Neural cell (in vitro differentiated cells): ENCODE results near the gene CLEC16A.

Source experiments
- POLR2AphosphoS5 ChIP-seq: IDR thresholded peaks from 2 replicates; pipeline ENCODE4 v1.6.1; 2012
- TAF1 ChIP-seq: IDR thresholded peaks from 2 replicates; pipeline ENCODE4 v1.6.1; 2012; ENCODE audit warnings: low read depth
- TF ChIP-seq, protein P1 (sequence below): fragments of 450-650 bp; IDR thresholded peaks from 2 replicates; pipeline ENCODE4 v1.5.1; 2014; ENCODE audit warnings: antibody characterized with exemption, mild to moderate bottlenecking, moderate library complexity; ENCODE audit not compliant: poor library complexity, severe bottlenecking

GRCh38 chr16:11064202-11064540, 119.8 kb downstream of the CLEC16A start:
- TF ChIP-seq, protein P1, sequence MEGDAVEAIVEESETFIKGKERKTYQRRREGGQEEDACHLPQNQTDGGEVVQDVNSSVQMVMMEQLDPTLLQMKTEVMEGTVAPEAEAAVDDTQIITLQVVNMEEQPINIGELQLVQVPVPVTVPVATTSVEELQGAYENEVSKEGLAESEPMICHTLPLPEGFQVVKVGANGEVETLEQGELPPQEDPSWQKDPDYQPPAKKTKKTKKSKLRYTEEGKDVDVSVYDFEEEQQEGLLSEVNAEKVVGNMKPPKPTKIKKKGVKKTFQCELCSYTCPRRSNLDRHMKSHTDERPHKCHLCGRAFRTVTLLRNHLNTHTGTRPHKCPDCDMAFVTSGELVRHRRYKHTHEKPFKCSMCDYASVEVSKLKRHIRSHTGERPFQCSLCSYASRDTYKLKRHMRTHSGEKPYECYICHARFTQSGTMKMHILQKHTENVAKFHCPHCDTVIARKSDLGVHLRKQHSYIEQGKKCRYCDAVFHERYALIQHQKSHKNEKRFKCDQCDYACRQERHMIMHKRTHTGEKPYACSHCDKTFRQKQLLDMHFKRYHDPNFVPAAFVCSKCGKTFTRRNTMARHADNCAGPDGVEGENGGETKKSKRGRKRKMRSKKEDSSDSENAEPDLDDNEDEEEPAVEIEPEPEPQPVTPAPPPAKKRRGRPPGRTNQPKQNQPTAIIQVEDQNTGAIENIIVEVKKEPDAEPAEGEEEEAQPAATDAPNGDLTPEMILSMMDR = no peak
- no peak for TF ChIP-seq TAF1
- no peak for TF ChIP-seq POLR2AphosphoS5
